HEK293T (cell line): ENCODE data around the gene TCF12.

Source experiments
- SP1 ChIP-seq: fragments of 450-650 bp; IDR thresholded peaks from 2 replicates; pipeline ENCODE4 v1.6.1; 2017
- ZNF384 ChIP-seq: fragments of 450-650 bp; IDR thresholded peaks from 2 replicates; pipeline ENCODE4 v1.6.1; 2016

- TF ChIP-seq SP1 (no peak), ZNF384 (no peak)
Measured at GRCh38 chr15:57026016-57026592, 107.7 kb downstream of the TCF12 start.
